GM12872 (cell line): Measurements from ENCODE around the gene FXYD6.

Source experiments
- CTCF ChIP-seq: IDR thresholded peaks from 3 replicates; pipeline ENCODE4 v1.5.1; 2011; ENCODE audit warnings: low read depth, mild to moderate bottlenecking, low read length, moderate library complexity; ENCODE audit not compliant: insufficient read depth

Gene FXYD6

GRCh38 chr11:117903505-117904382, 27.3 kb upstream of the FXYD6 start:
- no peak for TF ChIP-seq CTCF

- no peak for TF ChIP-seq CTCF
Measured at GRCh38 chr11:117902001-117902845, 25.8 kb upstream of the FXYD6 start.

GRCh38 chr11:117901601-117902000, 25.1 kb upstream of the FXYD6 start:
- no peak for TF ChIP-seq CTCF

GRCh38 chr11:117900720-117901440, 24.4 kb upstream of the FXYD6 start:
- TF ChIP-seq CTCF: no peak

GRCh38 chr11:117900121-117900648, 23.7 kb upstream of the FXYD6 start:
- no peak for TF ChIP-seq CTCF

GRCh38 chr11:117898059-117898458, 21.6 kb upstream of the FXYD6 start:
- TF ChIP-seq CTCF: no peak
